Measurements from ENCODE around the gene LCE6A. TPM values are rescaled to one million over a fixed set of nuclear protein-coding genes. Genes with fewer than 3 reads are reported as not detected.

Gene LCE6A
- total RNA-seq, 1 experiment from 2014 or later: not detected

DNA sequence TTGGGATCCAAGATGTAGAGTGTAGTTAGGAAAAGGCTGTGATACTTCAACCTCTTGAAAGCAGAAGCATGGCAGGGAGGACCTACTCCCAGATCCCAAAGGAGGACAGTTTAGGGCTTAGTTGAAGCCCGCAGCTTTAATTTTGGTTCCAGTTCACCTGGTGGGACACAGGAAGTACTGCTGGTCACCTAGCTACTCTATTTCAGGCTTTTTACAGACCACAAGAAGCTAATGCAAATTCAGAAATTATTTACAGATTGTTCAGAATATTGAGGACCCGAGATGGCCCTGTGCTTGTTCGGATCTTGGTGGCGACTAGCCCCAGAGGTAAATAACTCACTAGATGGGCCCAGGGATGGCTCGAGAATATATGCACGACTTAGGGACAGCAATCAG lies 29.1 kb downstream of the LCE6A start:
- H3K9me3 ChIP-seq: no peaks in the 10 kb centered on the region
- Mint-ChIP-seq H3K4me1 (ENCODE audit: low read depth, unreplicated experiment) (no peaks in the 10 kb centered on the region), H3K4me3 (ENCODE audit: unreplicated experiment) (no peak overlapping the region), H3K36me3 (ENCODE audit: insufficient read depth, unreplicated experiment) (no peaks in the 10 kb centered on the region), H3K27ac (ENCODE audit: unreplicated experiment) (no peak overlapping the region), H3K27me3 (ENCODE audit: insufficient read depth, unreplicated experiment) (peaks cover 10% of the 10 kb centered on the region), H3K9me3 (ENCODE audit: unreplicated experiment) (no peaks in the 10 kb centered on the region)
- H3K4me3 ChIP-seq (ENCODE audit: low read depth, low read length): no peak overlapping the region
- no peak for TF ChIP-seq CTCF (IDR thresholded peaks at IDR 0.05; ENCODE audit: insufficient read depth in 1 of 2, low read depth in 1 of 2, low read length in 1 of 2, severe bottlenecking in 1 of 2, unreplicated experiment in 1 of 2)
- POLR2A ChIA-PET: no interaction called here
- CTCF ChIA-PET: interaction anchor here (3.0 kb wide), 1 partner anchor 321 kb away, joined by 27 read pairs; no protein-coding TSS in a partner anchor
- BruUV-seq (replicated peaks): no TSS peak
- H3K4me1 ChIP-seq: no peaks in the 10 kb centered on the region
- H3K36me3 ChIP-seq (ENCODE audit: control insufficient read depth, insufficient read depth, low read length): no peaks in the 10 kb centered on the region
- no peak for DNase-seq
- intact Hi-C loops (cut with micrococcal nuclease; ENCODE audit: unreplicated experiment): loop anchor here (1.0 to 5.0 kb wide), 4 partner anchors 55 to 321 kb away; partner anchors contain the start of gene SPRR1B
- H3K27me3 ChIP-seq (replicated peaks; ENCODE audit: control insufficient read depth, insufficient read depth, low read length): 0 out of 2 replicates have a peak, but pooled peaks cover 1% of the 10 kb centered on the region

DNA sequence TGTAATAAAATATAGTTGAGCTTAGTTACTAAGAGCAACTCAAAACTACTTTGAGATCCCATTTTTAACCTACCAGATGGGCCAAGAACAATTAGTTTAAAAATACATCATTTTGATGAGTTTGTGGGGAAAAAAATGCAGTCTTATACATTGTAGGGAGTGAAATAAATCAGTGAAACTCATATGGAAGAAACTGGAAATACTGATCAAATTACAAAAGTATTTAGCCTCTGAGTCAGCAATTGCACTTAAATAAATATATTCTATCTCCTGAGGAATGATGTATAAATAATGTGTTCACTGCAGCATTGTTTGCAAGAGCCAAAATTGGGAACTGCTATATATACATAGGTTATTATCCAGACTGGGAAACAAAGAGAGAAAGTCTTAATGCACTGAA lies 30.8 kb downstream of the LCE6A start:
- H3K4me3 Mint-ChIP-seq (ENCODE audit: unreplicated experiment): no peak overlapping the region
- H3K36me3 ChIP-seq (ENCODE audit: control insufficient read depth, insufficient read depth, low read length): no peaks in the 10 kb centered on the region
- BruUV-seq (replicated peaks): no TSS peak
- no peaks in the 10 kb centered on the region for H3K9me3 Mint-ChIP-seq (ENCODE audit: unreplicated experiment)
- TF ChIP-seq CTCF (IDR thresholded peaks at IDR 0.05; ENCODE audit: insufficient read depth in 1 of 2, low read depth in 1 of 2, low read length in 1 of 2, severe bottlenecking in 1 of 2, unreplicated experiment in 1 of 2): no peak
- intact Hi-C loops (cut with micrococcal nuclease; ENCODE audit: unreplicated experiment): loop anchor here (5.0 kb wide), 1 partner anchor 159 kb away; the partner anchor contains the start of gene SPRR1B
- CTCF ChIA-PET: no interaction called here
- no peak overlapping the region for H3K4me3 ChIP-seq (ENCODE audit: low read depth, low read length)
- H3K9me3 ChIP-seq: no peaks in the 10 kb centered on the region
- peaks cover 11% of the 10 kb centered on the region for H3K27me3 Mint-ChIP-seq (ENCODE audit: insufficient read depth, unreplicated experiment)
- no peak for DNase-seq
- H3K4me1 ChIP-seq: no peaks in the 10 kb centered on the region
- no peaks in the 10 kb centered on the region for H3K4me1 Mint-ChIP-seq (ENCODE audit: low read depth, unreplicated experiment)
- no peak overlapping the region for H3K27ac Mint-ChIP-seq (ENCODE audit: unreplicated experiment)
- POLR2A ChIA-PET: no interaction called here
- no peaks in the 10 kb centered on the region for H3K36me3 Mint-ChIP-seq (ENCODE audit: insufficient read depth, unreplicated experiment)
- 0 out of 2 replicates have a peak, but pooled peaks cover 1% of the 10 kb centered on the region for H3K27me3 ChIP-seq (replicated peaks; ENCODE audit: control insufficient read depth, insufficient read depth, low read length)

- intact Hi-C loops (cut with micrococcal nuclease; ENCODE audit: unreplicated experiment): no loop called here
- POLR2A ChIA-PET: no interaction called here
These were observed 34.2 kb downstream of the LCE6A start for GRCh38 chr1:152876827-152877226.

More at GRCh38 chr1:152876827-152877226, 34.2 kb downstream of the LCE6A start:
- H3K27me3 ChIP-seq (replicated peaks; ENCODE audit: control insufficient read depth, insufficient read depth, low read length): no peaks in the 10 kb centered on the region
- H3K36me3 Mint-ChIP-seq (ENCODE audit: insufficient read depth, unreplicated experiment): no peaks in the 10 kb centered on the region
- H3K27me3 Mint-ChIP-seq (ENCODE audit: insufficient read depth, unreplicated experiment): peaks cover 10% of the 10 kb centered on the region
- no peak overlapping the region for H3K4me3 ChIP-seq (ENCODE audit: low read depth, low read length)
- DNase-seq: no peak
- no TSS peak for BruUV-seq (replicated peaks)
- TF ChIP-seq CTCF (IDR thresholded peaks at IDR 0.05; ENCODE audit: insufficient read depth in 1 of 2, low read depth in 1 of 2, low read length in 1 of 2, severe bottlenecking in 1 of 2, unreplicated experiment in 1 of 2): no peak
- H3K36me3 ChIP-seq (ENCODE audit: control insufficient read depth, insufficient read depth, low read length): no peaks in the 10 kb centered on the region
- H3K9me3 Mint-ChIP-seq (ENCODE audit: unreplicated experiment): no peaks in the 10 kb centered on the region
- no peaks in the 10 kb centered on the region for H3K9me3 ChIP-seq
- H3K4me1 Mint-ChIP-seq (ENCODE audit: low read depth, unreplicated experiment): no peaks in the 10 kb centered on the region
- no peaks in the 10 kb centered on the region for H3K4me1 ChIP-seq
- no peak overlapping the region for H3K27ac Mint-ChIP-seq (ENCODE audit: unreplicated experiment)
- no peak overlapping the region for H3K4me3 Mint-ChIP-seq (ENCODE audit: unreplicated experiment)
- CTCF ChIA-PET: no interaction called here
